ENCODE results near the gene ETNK2.

DNA sequence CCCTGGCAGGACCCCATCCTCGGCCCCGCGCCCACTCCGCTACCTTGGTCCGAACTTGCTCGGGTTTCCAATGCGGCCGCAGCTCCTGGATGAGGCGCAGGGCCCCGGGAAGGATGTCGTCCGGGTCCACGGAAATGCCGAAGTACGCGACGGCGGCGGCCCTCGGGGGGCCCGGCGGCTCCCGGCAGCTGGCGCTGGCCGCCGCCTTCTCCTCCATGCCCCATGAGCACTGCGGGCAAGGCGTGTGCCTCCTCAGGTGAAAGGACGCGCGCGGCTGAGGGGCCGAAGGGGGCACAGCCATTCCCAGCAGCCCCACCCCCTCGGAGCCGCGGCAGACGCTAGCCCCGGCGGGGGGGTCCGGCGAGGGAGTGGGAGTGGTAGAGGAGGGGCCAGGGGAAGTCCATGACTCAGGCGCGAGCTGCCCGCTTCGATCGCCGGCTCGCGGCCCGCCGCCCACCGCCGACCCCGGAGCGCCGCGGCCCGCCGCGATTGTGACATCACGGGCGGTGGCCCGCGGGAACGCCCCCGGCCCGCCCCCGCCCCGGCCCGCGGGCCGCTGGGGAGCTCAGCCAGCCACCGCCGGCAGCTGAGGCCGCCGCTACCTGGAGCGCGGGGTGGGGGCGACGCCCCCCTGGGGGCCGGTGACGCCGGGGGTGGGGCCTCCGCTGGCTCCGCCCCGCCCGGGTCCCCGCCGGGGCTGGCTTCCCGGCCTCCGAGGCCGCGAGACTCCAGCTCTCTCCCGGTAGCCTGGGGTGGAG lies at the start of gene ETNK2:
- TF ChIP-seq NANOG (IDR thresholded peaks at IDR 0.05; ENCODE audit: borderline replicate concordance) (no peak), EZH2 (IDR thresholded peaks at IDR 0.05; ENCODE audit: low read depth, unreplicated experiment) (no peak)
